GM19397 (cell line): ENCODE data around the gene CGA.
"Not testable (repeated sequence)": the region's sequence is repeated elsewhere in the genome, so short reads cannot be mapped to it uniquely, and the experiment has no call there.

Experiments used
- ATAC-seq: cut with Tn5 transposase; IDR thresholded peaks from one replicate; pipeline ENCODE4 v1.9.1; 2021; ENCODE audit warnings: mild to moderate bottlenecking, moderate library complexity; ENCODE audit not compliant: unreplicated experiment

The CGA gene

GRCh38 chr6:87095087-87095509 lies at the start of gene CGA:
Gene CGA, minus strand, starts transcription at chr6:87095106. Its CDS starts 6,906 bp downstream, at chr6:87088200.
- no peak for ATAC-seq

GRCh38 chr6:87139927-87140326 lies 45.0 kb upstream of the CGA start:
- not testable (repeated sequence) for ATAC-seq

- ATAC-seq: no peak
Measured at GRCh38 chr6:87139236-87139635, 44.3 kb upstream of the CGA start.

GRCh38 chr6:87136963-87137362 lies 42.1 kb upstream of the CGA start:
- ATAC-seq: no peak

GRCh38 chr6:87127737-87128136 lies 32.8 kb upstream of the CGA start:
- ATAC-seq: no peak

GRCh38 chr6:87126501-87126900 lies 31.6 kb upstream of the CGA start:
- ATAC-seq: no peak

GRCh38 chr6:87124074-87124473 lies 29.2 kb upstream of the CGA start:
- no peak for ATAC-seq

GRCh38 chr6:87122477-87122876 lies 27.6 kb upstream of the CGA start:
- ATAC-seq: no peak

GRCh38 chr6:87118054-87118453 lies 23.1 kb upstream of the CGA start:
- no peak for ATAC-seq

GRCh38 chr6:87116922-87117321 lies 22.0 kb upstream of the CGA start:
- ATAC-seq: no peak

- no peak for ATAC-seq
Measured at GRCh38 chr6:87115402-87116135, 20.7 kb upstream of the CGA start.

GRCh38 chr6:87110636-87111035 lies 15.7 kb upstream of the CGA start:
- no peak for ATAC-seq

GRCh38 chr6:87105823-87106222 lies 10.9 kb upstream of the CGA start:
- no peak for ATAC-seq

GRCh38 chr6:87104667-87105066 lies 9.8 kb upstream of the CGA start:
- no peak for ATAC-seq

GRCh38 chr6:87103977-87104601 lies 9.2 kb upstream of the CGA start:
- no peak for ATAC-seq

GRCh38 chr6:87102151-87102621 lies 7.3 kb upstream of the CGA start:
- ATAC-seq: no peak

- no peak for ATAC-seq
Measured at GRCh38 chr6:87101067-87101466, 6.2 kb upstream of the CGA start.

- no peak for ATAC-seq
Measured at GRCh38 chr6:87100216-87100615, 5.3 kb upstream of the CGA start.

GRCh38 chr6:87099472-87099871 lies 4.6 kb upstream of the CGA start:
- peak; percentile 86 for ATAC-seq

GRCh38 chr6:87094576-87094975 lies 330 bp downstream of the CGA start:
- ATAC-seq: no peak

GRCh38 chr6:87093651-87094050 lies 1.3 kb downstream of the CGA start:
- no peak for ATAC-seq

- no peak for ATAC-seq
Measured at GRCh38 chr6:87093199-87093598, 1.7 kb downstream of the CGA start.
